Testis (tissue), 3 donors: ENCODE results near the gene TMEM40. TPM values are rescaled to one million over a fixed set of nuclear protein-coding genes. Genes with fewer than 3 reads are reported as not detected.

Source experiments
- DNase-seq: peaks from one replicate; pipeline ENCODE4 v3.0.0-alpha.2; 2019
- H3K27ac ChIP-seq, 2 donors: fragments of 200-600 bp; sonication (generic); one replicate each; pipeline ENCODE4 v1.5.1; 2019
- H3K27me3 ChIP-seq: fragments of 200-600 bp; sonication (generic); one replicate; pipeline ENCODE4 v1.5.1; 2019
- H3K36me3 ChIP-seq: fragments of 200-600 bp; sonication (generic); one replicate; pipeline ENCODE4 v1.5.1; 2017; ENCODE audit warnings: low read depth; ENCODE audit errors: missing control alignments
- H3K4me1 ChIP-seq: fragments of 200-600 bp; sonication (generic); one replicate; pipeline ENCODE4 v1.5.1; 2019
- H3K4me3 ChIP-seq, 2 donors: fragments of 200-600 bp; sonication (generic); one replicate each; pipeline ENCODE4 v1.5.1; 2017 to 2019
- H3K9me3 ChIP-seq: fragments of 200-600 bp; sonication (generic); one replicate; pipeline ENCODE4 v1.5.1; 2017
- POLR2A ChIP-seq: fragments of 450-650 bp; IDR thresholded peaks from one replicate; pipeline ENCODE4 v1.6.1; 2017; ENCODE audit warnings: antibody characterized with exemption, mild to moderate bottlenecking, moderate library complexity
- WGBS, 2 donors: methylation state at CpG; one replicate each; pipeline ENCODE4 v1.1.5; 2018; 5-methylcytosine and 5-hydroxymethylcytosine counted together
- intact Hi-C: fragments of 100-400 bp; cut with DNase I; formaldehyde crosslinking; loops from one replicate; pipeline ENCODE4 v1.15.1; 2023; ENCODE audit warnings: low total_unique reads
- polyA plus RNA-seq: library from polyadenylated mRNA; stranded (reverse); fragments of 350-450 nt; fragmentation: Illumina TruSeq; extraction: RNeasy Lipid Tissue Mini Kit (QIAGEN cat#74804); gene quantifications from one replicate; pipeline ENCODE4 v1.2.3, GENCODE V29; 2014; ENCODE audit warnings: low read depth, low replicate concordance; ENCODE audit not compliant: insufficient read depth
- total RNA-seq, 2 donors: library from RNA; depleted of rRNA; stranded (reverse); fragments of >200 nt; gene quantifications; one replicate each; pipeline ENCODE4 v1.2.3, GENCODE V29; 2016
- TF ChIP-seq, protein P1 (sequence below), 3 experiments: fragments of 450-650 bp in 2 of 3; fragments of 200-600 bp in 1 of 3; sonication (generic) in 1 of 3; IDR thresholded peaks; one replicate each; pipeline ENCODE4 v1.5.1; 2016 to 2019; ENCODE audit warnings: antibody characterized with exemption in 3 of 3, mild to moderate bottlenecking in 2 of 3, moderate library complexity in 1 of 3

The TMEM40 gene
- total and polyA plus RNA-seq, 3 donors from 2014 or later = 0.96 to 1.7 (median 1.5) TPM

DNA sequence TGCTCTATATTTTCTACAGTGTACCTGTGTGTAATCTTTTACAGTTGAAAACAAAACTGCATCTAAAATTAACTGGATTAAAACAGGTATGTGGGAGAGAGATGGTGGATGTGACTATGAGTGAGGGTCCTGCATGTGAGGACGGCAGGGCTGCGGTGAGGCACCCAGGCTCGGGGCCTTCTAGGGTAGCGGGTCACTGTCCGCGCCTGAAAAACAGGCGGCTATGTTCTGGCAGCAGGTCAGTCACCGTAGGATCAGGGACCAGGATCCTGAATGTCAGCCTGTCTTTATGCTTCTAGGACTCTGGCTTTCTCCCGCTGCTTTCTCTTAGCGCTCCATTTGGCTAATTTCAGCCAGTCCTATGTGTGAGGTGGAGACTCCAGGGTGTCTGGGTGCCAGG lies 12.6 kb downstream of the TMEM40 start:
- DNase-seq = no peak
- intact Hi-C loops = no loop called here
- no peak overlapping the region for H3K4me3 ChIP-seq
- H3K4me1 ChIP-seq = no peaks in the 10 kb centered on the region
- H3K36me3 ChIP-seq = no peaks in the 10 kb centered on the region
- 87 to 91% methylated on average over 9 to 10 of the region's 10 CpGs for WGBS, 2 donors
- H3K27me3 ChIP-seq = no peaks in the 10 kb centered on the region
- no peak overlapping the region for H3K27ac ChIP-seq
- no peaks in the 10 kb centered on the region for H3K9me3 ChIP-seq
- TF ChIP-seq, protein P1, sequence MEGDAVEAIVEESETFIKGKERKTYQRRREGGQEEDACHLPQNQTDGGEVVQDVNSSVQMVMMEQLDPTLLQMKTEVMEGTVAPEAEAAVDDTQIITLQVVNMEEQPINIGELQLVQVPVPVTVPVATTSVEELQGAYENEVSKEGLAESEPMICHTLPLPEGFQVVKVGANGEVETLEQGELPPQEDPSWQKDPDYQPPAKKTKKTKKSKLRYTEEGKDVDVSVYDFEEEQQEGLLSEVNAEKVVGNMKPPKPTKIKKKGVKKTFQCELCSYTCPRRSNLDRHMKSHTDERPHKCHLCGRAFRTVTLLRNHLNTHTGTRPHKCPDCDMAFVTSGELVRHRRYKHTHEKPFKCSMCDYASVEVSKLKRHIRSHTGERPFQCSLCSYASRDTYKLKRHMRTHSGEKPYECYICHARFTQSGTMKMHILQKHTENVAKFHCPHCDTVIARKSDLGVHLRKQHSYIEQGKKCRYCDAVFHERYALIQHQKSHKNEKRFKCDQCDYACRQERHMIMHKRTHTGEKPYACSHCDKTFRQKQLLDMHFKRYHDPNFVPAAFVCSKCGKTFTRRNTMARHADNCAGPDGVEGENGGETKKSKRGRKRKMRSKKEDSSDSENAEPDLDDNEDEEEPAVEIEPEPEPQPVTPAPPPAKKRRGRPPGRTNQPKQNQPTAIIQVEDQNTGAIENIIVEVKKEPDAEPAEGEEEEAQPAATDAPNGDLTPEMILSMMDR (IDR thresholded peaks at IDR 0.05) = no peak
- no peak for TF ChIP-seq POLR2A

DNA sequence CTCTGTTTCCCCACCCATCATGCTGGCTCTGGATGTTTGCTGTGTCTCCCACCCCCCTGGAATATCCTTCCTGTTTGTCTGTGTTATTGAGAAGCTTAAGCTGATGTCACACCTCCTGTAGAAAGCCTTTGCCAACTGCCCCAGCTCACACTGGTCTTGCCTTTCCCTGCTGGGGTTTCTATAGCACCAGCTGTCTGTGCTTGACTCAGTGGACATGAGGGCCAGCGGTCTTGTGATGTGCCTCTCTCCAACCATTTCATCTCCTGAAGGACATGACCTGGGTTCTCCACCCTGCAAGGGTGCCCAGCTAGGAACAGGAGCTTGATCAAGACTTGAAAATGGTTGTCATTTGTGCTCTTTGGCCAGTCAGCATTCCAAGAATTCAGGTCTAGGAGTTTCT lies 14.7 kb downstream of the TMEM40 start:
- no peak for DNase-seq
- intact Hi-C loops = no loop called here
- Histone ChIP-seq H3K36me3 (no peaks in the 10 kb centered on the region), H3K9me3 (no peaks in the 10 kb centered on the region), H3K4me3 (no peak overlapping the region), H3K27ac (no peak overlapping the region), H3K4me1 (no peaks in the 10 kb centered on the region), H3K27me3 (no peaks in the 10 kb centered on the region)
- no peak for TF ChIP-seq POLR2A
- TF ChIP-seq, protein P1 (IDR thresholded peaks at IDR 0.05) = no peak
- 81 to 93% methylated on average over 1 of the region's 1 CpG for WGBS, 2 donors

DNA sequence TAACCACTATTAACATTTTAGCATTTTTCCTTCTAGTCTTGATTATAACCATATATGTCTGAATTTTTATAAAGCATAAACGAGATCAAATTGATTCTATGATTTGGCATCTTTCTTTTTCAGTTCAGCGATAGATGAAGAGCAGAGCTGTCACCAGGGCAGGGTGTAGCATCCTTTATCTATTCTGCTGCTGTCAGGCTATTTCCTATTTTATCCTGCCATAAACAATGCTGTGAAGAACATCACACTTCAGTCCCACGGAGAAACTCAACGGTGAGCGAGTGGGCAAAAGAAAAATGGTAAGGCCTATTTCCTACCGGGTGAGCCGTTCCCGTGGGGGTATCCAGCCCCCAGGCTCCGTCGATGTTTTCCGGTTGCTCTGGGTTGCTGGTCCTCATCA lies 15.5 kb downstream of the TMEM40 start:
- TF ChIP-seq, protein P1 (IDR thresholded peaks at IDR 0.05) = no peak
- TF ChIP-seq POLR2A = no peak
- Histone ChIP-seq H3K4me3 (no peak overlapping the region), H3K36me3 (no peaks in the 10 kb centered on the region), H3K4me1 (no peaks in the 10 kb centered on the region), H3K27ac (no peak overlapping the region), H3K27me3 (no peaks in the 10 kb centered on the region), H3K9me3 (no peaks in the 10 kb centered on the region)
- WGBS, 2 donors = 84 to 93% methylated on average over 11 of the region's 11 CpGs
- intact Hi-C loops = no loop called here
- no peak for DNase-seq

DNA sequence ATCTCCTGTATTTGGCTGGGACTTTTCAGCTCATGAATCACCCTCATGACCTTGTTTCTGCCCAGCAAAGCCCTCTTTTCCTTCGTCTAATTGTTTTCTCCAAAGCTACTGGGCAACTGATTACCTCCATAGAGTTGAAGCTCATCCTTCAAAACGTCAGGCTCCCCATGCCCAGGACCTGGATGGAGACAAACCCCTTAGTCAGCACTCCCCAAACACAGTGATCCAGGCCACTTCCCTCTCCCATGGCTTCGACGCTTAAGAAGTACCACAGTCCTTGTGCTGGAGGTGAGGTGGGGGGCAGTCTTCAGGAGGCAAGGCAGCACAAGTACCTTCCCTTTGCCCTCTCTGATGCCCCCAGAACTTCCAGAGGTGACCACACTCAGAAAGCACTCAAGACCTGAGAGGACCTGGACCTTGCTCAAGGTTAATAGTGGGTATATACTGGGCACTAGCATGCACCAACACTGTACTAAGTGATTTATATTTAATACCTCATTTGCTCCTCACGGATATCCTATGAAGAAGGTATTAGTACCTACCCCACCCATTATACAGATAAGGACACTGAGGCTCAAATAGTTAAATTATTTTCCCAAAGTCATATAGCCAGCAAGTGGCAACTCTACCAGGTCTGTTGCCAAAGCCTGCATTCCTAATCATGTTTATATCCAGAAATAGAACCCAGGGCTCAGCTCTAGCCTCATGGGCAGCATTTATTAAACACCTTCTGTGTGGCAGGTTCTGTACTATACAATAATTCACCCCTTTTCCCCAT lies 16.5 kb downstream of the TMEM40 start:
- 73 to 81% methylated on average over 5 of the region's 5 CpGs for WGBS, 2 donors
- Histone ChIP-seq H3K36me3 (no peaks in the 10 kb centered on the region), H3K27ac (no peak overlapping the region), H3K4me1 (no peaks in the 10 kb centered on the region), H3K4me3 (no peak overlapping the region), H3K9me3 (no peaks in the 10 kb centered on the region), H3K27me3 (no peaks in the 10 kb centered on the region)
- no peak for DNase-seq
- intact Hi-C loops = no loop called here
- TF ChIP-seq, protein P1 (IDR thresholded peaks at IDR 0.05) = no peak
- no peak for TF ChIP-seq POLR2A

DNA sequence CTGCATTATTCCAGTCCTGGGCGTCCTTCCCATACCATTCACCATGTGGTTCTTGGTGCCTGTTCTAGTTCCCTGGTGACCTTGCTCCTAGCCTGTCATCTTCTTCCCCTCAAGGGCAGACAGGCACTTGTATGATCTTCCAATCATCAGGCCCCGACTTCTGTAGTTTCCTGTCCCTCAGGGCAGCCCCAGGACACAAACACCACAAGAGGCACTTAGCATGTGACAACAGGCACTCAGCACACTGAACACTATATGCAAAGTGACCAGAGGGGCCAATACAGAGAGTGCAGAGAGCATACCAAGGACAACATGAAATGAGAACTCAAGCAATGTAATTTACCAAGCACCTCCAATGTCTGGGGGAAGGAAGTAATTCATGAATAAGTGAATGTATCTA lies 17.9 kb downstream of the TMEM40 start:
- WGBS, 2 donors = 90 to 94% methylated on average over 2 of the region's 2 CpGs
- H3K9me3 ChIP-seq = no peaks in the 10 kb centered on the region
- no peak overlapping the region for H3K27ac ChIP-seq
- H3K36me3 ChIP-seq = no peaks in the 10 kb centered on the region
- no peak overlapping the region for H3K4me3 ChIP-seq
- intact Hi-C loops = no loop called here
- H3K27me3 ChIP-seq = no peaks in the 10 kb centered on the region
- no peaks in the 10 kb centered on the region for H3K4me1 ChIP-seq
- TF ChIP-seq, protein P1 (IDR thresholded peaks at IDR 0.05) = no peak
- TF ChIP-seq POLR2A = no peak
- DNase-seq = no peak
